Measurements from ENCODE around the gene C1QB.

The C1QB gene

DNA sequence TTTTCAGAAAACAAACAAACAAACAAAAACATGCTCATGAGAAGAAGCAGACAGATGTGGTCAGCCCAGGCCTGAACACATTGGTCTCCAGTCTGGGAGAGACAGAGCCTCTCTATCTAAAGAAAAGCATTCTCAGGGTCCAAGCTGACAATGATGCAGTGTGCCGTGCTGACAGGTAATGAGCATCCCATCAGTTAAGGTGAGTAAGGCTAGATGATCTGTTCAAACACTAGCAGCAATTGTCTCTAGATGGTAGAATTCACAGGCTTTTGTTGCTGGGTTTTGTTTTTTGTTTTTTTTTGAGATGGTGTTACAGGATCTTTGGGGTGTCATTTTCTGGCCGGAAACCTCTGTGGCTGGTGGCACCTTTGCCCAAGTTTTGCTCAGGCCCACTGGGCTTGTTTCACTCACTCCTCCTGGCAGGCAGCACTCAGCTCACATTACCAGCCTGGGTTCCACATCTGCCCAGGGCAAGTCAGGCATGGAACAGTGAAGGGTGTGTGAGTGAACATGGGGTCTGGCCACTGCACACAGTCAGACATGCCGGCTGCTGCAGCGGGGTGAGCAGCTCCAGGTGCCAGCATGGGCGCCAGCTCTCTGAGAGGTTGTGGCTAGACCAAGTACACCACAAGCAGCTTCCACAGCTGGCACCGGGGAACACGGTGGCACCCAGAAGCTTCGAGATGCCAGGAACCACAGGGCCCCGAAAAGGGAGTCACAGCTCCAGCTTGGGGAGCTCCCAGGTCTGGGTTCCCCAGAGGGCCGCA lies 19.2 kb upstream of the C1QB start:
- no peak for DNase-seq (ENCODE audit: low read depth in 1 of 2, low spot score in 1 of 2)

DNA sequence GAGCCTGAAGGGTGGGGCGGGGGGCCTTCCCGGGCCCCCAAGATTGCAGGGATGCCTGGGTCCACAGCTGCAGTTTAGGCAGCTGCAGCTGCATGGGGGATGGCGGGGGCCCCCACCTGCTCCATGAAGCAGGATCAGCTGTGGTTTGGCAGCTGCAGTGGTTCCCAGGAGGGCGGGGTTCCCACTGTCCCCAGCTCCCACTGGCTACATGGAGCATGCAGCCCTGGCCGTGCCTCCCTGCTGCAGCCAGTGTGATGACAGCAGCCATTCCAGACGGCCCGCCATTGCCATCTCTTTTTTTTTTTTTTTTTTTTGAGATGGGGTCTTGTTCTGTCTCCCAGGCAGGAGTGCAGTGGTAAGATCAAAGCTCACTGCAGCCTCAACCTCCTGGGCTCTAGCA lies 17.6 kb upstream of the C1QB start:
- DNase-seq (ENCODE audit: low read depth in 1 of 2, low spot score in 1 of 2): no peak

DNA sequence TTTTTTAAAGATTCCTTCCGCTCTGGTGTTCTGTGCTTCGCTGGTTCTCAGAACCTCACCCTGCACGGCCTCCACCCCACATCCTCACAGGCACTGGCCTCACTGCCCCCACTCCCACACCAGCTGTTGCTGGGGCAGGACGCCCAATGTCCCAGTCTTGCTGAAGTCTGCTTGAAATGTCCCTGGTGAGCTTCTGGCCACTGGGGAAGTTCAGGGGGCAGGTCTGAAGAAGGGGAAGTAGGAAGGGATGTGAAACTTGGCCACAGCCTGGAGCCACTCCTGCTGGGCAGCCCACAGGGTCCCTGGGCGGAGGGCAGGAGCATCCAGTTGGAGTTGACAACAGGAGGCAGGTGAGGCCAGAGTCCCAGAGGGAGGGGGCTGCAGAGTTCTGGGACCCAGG lies 16.7 kb upstream of the C1QB start, which contains the start of gene C1QA:
Gene C1QA, plus strand, starts transcription at position 276 of the 400 bp plus-strand sequence. CDS start 989 bp downstream, outside the sequence.
- DNase-seq (ENCODE audit: low read depth in 1 of 2, low spot score in 1 of 2): no peak

- DNase-seq (ENCODE audit: low read depth in 1 of 2, low spot score in 1 of 2): no peak
Observed at GRCh38 chr1:22636927-22637326, 16.1 kb upstream of the C1QB start.

- DNase-seq (ENCODE audit: low read depth in 1 of 2, low spot score in 1 of 2): no peak
Observed at GRCh38 chr1:22637907-22638445, 15.1 kb upstream of the C1QB start.

DNA sequence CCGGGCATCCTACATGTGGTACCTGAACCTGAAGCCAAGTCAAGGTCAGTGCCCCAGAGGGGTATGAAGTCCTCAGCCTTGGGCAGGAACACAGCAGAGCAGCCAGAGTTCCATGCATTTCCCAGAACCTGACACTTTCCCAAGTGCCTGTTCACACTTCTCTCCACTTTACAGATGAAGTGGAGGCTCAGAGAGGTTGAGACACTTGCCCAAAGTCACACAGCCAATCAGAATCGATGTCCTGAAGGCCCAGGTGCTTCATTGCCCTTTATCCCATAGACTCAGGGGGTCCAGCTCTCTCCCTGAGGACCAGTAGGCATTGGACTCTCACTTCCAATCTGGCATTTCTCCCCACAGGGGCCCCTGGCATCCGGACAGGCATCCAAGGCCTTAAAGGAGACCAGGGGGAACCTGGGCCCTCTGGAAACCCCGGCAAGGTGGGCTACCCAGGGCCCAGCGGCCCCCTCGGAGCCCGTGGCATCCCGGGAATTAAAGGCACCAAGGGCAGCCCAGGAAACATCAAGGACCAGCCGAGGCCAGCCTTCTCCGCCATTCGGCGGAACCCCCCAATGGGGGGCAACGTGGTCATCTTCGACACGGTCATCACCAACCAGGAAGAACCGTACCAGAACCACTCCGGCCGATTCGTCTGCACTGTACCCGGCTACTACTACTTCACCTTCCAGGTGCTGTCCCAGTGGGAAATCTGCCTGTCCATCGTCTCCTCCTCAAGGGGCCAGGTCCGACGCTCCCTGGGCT lies 14.4 kb upstream of the C1QB start:
- no peak for DNase-seq (ENCODE audit: low read depth in 1 of 2, low spot score in 1 of 2)

DNA sequence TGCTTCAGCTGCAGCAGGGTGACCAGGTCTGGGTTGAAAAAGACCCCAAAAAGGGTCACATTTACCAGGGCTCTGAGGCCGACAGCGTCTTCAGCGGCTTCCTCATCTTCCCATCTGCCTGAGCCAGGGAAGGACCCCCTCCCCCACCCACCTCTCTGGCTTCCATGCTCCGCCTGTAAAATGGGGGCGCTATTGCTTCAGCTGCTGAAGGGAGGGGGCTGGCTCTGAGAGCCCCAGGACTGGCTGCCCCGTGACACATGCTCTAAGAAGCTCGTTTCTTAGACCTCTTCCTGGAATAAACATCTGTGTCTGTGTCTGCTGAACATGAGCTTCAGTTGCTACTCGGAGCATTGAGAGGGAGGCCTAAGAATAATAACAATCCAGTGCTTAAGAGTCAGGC lies 13.8 kb upstream of the C1QB start:
- DNase-seq (ENCODE audit: low read depth in 1 of 2, low spot score in 1 of 2): no peak

DNA sequence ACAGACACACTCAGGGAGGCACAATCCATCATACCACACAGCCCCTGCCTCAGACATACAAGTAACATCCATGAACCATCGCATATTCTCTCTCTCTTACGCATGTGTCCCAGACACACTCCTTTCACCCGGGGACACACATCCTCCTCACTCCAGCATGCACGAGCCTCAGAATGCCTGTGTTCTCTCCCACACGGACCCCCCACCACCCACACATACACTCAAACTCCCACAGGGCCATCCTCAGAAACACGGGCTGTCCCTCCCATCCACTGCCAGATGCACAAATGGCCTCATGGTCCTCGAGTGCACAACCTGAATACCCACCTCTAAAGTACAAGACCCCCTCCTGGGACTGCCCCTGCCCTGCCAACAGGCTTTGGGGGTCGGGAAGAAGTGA lies 11.8 kb upstream of the C1QB start:
- DNase-seq (ENCODE audit: low read depth in 1 of 2, low spot score in 1 of 2): no peak

- DNase-seq (ENCODE audit: low read depth in 1 of 2, low spot score in 1 of 2): peak; percentile 49 to 56
Observed at GRCh38 chr1:22641906-22642636, 11.0 kb upstream of the C1QB start.

DNA sequence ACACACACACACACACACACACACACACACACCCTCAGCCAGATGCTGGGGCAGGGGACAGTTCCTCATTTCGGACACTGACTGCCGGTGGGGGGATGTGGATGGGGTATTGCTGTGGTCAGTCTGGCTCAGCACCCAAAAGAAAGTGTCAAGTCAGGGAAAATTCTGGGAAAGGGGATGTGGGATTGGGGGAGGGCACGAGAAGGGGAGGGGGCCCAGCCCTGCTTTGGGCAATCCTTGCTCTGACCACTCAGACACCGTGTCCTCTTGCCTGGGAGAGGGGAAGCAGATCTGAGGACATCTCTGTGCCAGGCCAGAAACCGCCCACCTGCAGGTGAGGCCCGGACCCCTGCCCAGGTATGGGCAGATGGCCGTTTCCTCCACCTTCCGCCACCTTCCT lies 9.7 kb upstream of the C1QB start, which contains the start of gene C1QC:
Gene C1QC, plus strand, starts transcription at position 253 of the 400 bp plus-strand sequence. CDS start 391 bp downstream, outside the sequence.
- DNase-seq (ENCODE audit: low read depth in 1 of 2, low spot score in 1 of 2): no peak

- DNase-seq (ENCODE audit: low read depth in 1 of 2, low spot score in 1 of 2): no peak
Observed at GRCh38 chr1:22643928-22644327, 9.1 kb upstream of the C1QB start.

GRCh38 chr1:22645931-22646330 lies 7.1 kb upstream of the C1QB start:
- no peak for DNase-seq (ENCODE audit: low read depth in 1 of 2, low spot score in 1 of 2)

- no peak for DNase-seq (ENCODE audit: low read depth in 1 of 2, low spot score in 1 of 2)
Observed at GRCh38 chr1:22646384-22646783, 6.7 kb upstream of the C1QB start.

DNA sequence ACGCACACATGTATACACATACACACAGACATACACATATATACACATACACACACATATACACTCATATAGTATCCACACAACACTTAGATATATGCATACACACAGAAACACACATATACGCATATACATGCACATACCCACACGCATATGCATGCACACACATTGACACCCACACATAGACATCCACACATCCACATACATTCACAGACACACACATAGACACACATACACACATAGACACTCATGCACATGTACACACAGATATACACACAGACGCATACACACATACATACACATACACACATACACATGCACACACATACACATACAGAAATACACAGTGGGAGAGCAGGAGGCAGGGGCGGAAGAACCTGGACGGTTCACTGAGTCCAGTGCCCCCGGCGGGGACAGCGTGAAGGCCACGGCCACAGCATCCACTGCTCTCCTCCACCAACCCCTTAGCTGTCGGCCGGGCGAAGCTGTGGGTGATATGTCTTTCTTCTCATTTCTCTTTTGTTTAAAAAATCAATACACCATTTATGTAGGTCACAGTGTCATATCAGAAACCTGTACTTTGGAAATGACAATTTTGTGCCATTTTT lies 2.8 kb upstream of the C1QB start:
- no peak for DNase-seq (ENCODE audit: low read depth in 1 of 2, low spot score in 1 of 2)

GRCh38 chr1:22651941-22652856 lies 837 bp upstream of the C1QB start:
- DNase-seq (ENCODE audit: low read depth in 1 of 2, low spot score in 1 of 2): no peak

DNA sequence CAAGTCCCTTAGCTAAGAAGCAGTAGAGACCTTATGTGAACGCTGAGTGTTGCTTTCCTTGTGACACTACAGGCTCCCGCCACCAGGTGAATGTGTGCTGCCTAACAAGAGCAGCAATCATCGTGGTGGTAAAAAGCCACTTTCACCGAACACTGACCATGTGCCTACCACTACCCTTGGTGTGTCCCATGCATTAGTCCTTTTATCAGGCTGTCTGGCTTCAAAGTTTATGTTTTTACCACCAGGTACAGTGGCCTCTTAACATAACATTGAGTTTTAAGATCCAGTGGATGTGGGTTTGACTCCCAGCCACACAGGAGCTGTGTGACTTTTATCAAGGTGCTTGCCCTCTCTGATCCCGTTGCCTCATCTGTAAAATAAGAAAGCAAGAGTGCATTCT lies 1.7 kb downstream of the C1QB start:
- DNase-seq (ENCODE audit: low read depth in 1 of 2, low spot score in 1 of 2): no peak

DNA sequence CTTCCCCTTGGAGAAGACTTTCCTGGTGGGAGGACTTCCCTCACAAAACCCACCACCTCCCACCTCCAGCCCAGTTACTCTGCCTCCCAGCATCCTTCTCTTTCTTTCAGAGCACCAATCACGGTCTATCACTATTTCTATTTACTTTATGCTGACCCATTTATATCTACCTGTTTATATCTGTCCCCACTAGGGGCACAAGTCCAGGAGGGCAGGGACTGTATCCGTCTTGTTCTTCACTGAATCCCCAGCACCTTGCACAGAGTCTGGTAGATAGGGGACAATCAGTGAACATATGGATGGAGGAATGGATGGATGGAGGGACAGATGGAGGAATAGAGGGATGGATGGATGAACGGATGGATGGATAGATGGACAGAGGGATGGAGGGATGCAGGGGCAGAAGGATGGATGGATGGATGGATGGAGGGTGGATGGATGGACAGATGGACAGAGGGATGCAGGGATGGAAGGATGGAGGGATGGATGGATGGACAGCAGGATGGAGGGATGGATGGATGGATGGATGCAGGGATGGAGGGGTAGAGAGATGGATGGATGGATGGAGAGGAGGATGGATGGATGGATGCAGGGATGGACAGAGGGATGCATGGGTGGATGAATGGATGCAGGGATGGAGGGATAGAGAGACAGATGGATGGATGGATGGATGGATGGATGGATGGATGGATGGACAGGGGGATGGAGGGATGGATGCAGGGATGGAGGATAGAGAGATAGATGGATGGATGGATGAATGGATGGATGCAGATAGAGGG lies 5.5 kb downstream of the C1QB start:
- DNase-seq (ENCODE audit: low read depth in 1 of 2, low spot score in 1 of 2): no peak

DNA sequence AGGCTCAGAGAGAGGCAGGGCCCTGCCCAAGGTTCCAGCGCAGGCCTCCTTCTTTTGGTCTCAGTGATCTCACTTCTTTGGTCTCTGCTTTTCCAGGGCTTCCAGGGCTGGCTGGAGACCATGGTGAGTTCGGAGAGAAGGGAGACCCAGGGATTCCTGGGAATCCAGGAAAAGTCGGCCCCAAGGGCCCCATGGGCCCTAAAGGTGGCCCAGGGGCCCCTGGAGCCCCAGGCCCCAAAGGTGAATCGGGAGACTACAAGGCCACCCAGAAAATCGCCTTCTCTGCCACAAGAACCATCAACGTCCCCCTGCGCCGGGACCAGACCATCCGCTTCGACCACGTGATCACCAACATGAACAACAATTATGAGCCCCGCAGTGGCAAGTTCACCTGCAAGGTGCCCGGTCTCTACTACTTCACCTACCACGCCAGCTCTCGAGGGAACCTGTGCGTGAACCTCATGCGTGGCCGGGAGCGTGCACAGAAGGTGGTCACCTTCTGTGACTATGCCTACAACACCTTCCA lies 7.7 kb downstream of the C1QB start:
- DNase-seq (ENCODE audit: low read depth in 1 of 2, low spot score in 1 of 2): no peak

GRCh38 chr1:22661880-22662279 lies 8.8 kb downstream of the C1QB start:
- no peak for DNase-seq (ENCODE audit: low read depth in 1 of 2, low spot score in 1 of 2)

All from activated CD4-positive, alpha-beta T cell treated with anti-CD3 and anti-CD28 coated beads, Interleukin-2, amount 50 U/mL, for 24 hours (primary cell).